Measurements from ENCODE around the gene OCRL.

OCRL gene

DNA sequence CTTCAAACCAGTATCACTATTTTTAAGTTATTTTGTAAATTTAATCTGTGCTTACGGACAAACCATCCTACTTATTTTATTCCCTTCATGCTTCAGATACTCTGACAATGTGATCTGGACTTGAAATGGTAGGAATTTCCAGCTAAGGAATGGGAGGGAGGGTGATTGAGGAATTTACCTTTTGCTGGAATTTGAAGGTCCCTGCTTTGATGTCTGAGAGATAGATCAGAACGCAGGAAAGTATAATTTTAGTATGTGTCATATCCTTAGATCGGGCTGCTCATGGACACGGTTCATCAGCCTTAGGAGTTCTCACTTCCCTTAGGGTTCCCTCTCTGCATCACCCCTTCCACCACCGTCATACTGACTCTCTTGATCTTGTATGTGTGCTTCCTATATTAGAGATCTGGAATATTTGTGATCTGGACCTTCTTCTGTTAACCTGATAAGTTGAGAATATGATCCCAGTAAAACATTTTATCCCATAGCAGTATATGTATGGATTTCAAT lies 16.8 kb downstream of the OCRL start:
- H3K9me3 ChIP-seq (ENCODE audit: control insufficient read depth, low read length): no peaks in the 10 kb centered on the region
- no peak overlapping the region for H3K4me3 ChIP-seq (ENCODE audit: insufficient read depth in 1 of 2, low read depth in 1 of 2, low read length in 2 of 2)
- no peak overlapping the region for H3K14ac ChIP-seq (ENCODE audit: low read length in 2 of 2)
- peaks cover 0 to 12% of the 10 kb centered on the region in 2 experiments for H3K27me3 ChIP-seq (ENCODE audit: control insufficient read depth in 1 of 2, insufficient read depth in 1 of 2, low read length in 2 of 2)
- no peak overlapping the region for H3K4me2 ChIP-seq (ENCODE audit: low read length, poor library complexity, severe bottlenecking)
- no peak overlapping the region for H4K8ac ChIP-seq (ENCODE audit: low read length)
- H4K91ac ChIP-seq (ENCODE audit: low read length): no peak overlapping the region
- no peak overlapping the region for H2BK120ac ChIP-seq (ENCODE audit: low read depth, low read length)
- no peak overlapping the region for H2BK12ac ChIP-seq (ENCODE audit: low read length in 2 of 2)
- no peak overlapping the region for H3K9ac ChIP-seq (ENCODE audit: low read length)
- DNase-seq: no peak
- no peak overlapping the region for H3K4ac ChIP-seq (ENCODE audit: low read depth in 1 of 2, low read length in 2 of 2)
- H3K4me1 ChIP-seq (ENCODE audit: control insufficient read depth, insufficient read depth, low read depth, low read length): no peaks in the 10 kb centered on the region
- no peak overlapping the region for H2AFZ ChIP-seq (ENCODE audit: low read depth, low read length)
- peaks cover 4% of the 10 kb centered on the region for H3K79me1 ChIP-seq (replicated peaks; ENCODE audit: low read length, poor library complexity, severe bottlenecking)
- H3K27ac ChIP-seq (ENCODE audit: low read length, poor library complexity, severe bottlenecking): no peak overlapping the region
- H2AK5ac ChIP-seq (ENCODE audit: low read length, severe bottlenecking): no peak overlapping the region
- 83% methylated on average over 1 of the region's 5 CpGs for WGBS
- H3K23ac ChIP-seq (ENCODE audit: low read length in 2 of 2): no peak overlapping the region
- H3K18ac ChIP-seq (ENCODE audit: low read depth in 1 of 2, low read length in 2 of 2): no peak overlapping the region
- peaks cover 3 to 62% of the 10 kb centered on the region in 2 experiments for H3K36me3 ChIP-seq (ENCODE audit: control insufficient read depth in 1 of 2, insufficient read depth in 2 of 2, low read depth in 1 of 2, low read length in 2 of 2)
- H2BK5ac ChIP-seq (ENCODE audit: low read depth, low read length, poor library complexity, severe bottlenecking): no peak overlapping the region
- H2BK15ac ChIP-seq (ENCODE audit: low read depth, poor library complexity, severe bottlenecking): no peak overlapping the region

- H2BK12ac ChIP-seq (ENCODE audit: low read length in 2 of 2): no peak overlapping the region
- DNase-seq: no peak
- no peak overlapping the region for H3K9ac ChIP-seq (ENCODE audit: low read length)
- H2BK120ac ChIP-seq (ENCODE audit: low read depth, low read length): no peak overlapping the region
- peaks cover 3 to 73% of the 10 kb centered on the region in 2 experiments for H3K36me3 ChIP-seq (ENCODE audit: control insufficient read depth in 1 of 2, insufficient read depth in 2 of 2, low read depth in 1 of 2, low read length in 2 of 2)
- no peak overlapping the region for H2AK5ac ChIP-seq (ENCODE audit: low read length, severe bottlenecking)
- H3K4me1 ChIP-seq (ENCODE audit: control insufficient read depth, insufficient read depth, low read depth, low read length): no peaks in the 10 kb centered on the region
- no peaks in the 10 kb centered on the region for H3K9me3 ChIP-seq (ENCODE audit: control insufficient read depth, low read length)
- no peak overlapping the region for H4K8ac ChIP-seq (ENCODE audit: low read length)
- H3K27ac ChIP-seq (ENCODE audit: low read length, poor library complexity, severe bottlenecking): no peak overlapping the region
- WGBS: no CpG with 5 or more reads among the region's 1 CpG
- H3K18ac ChIP-seq (ENCODE audit: low read depth in 1 of 2, low read length in 2 of 2): no peak overlapping the region
- H3K4me3 ChIP-seq (ENCODE audit: insufficient read depth in 1 of 2, low read depth in 1 of 2, low read length in 2 of 2): no peak overlapping the region
- no peak overlapping the region for H3K4me2 ChIP-seq (ENCODE audit: low read length, poor library complexity, severe bottlenecking)
- H3K23ac ChIP-seq (ENCODE audit: low read length in 2 of 2): no peak overlapping the region
- no peak overlapping the region for H3K4ac ChIP-seq (ENCODE audit: low read depth in 1 of 2, low read length in 2 of 2)
- no peak overlapping the region for H2BK5ac ChIP-seq (ENCODE audit: low read depth, low read length, poor library complexity, severe bottlenecking)
- H3K27me3 ChIP-seq (ENCODE audit: control insufficient read depth in 1 of 2, insufficient read depth in 1 of 2, low read length in 2 of 2): peaks cover 0 to 7% of the 10 kb centered on the region in 2 experiments
- H3K79me1 ChIP-seq (replicated peaks; ENCODE audit: low read length, poor library complexity, severe bottlenecking): peaks cover 2% of the 10 kb centered on the region
- H2AFZ ChIP-seq (ENCODE audit: low read depth, low read length): no peak overlapping the region
- H4K91ac ChIP-seq (ENCODE audit: low read length): no peak overlapping the region
- no peak overlapping the region for H3K14ac ChIP-seq (ENCODE audit: low read length in 2 of 2)
- no peak overlapping the region for H2BK15ac ChIP-seq (ENCODE audit: low read depth, poor library complexity, severe bottlenecking)
These were observed 17.9 kb downstream of the OCRL start for GRCh38 chrX:129557844-129558480.

DNA sequence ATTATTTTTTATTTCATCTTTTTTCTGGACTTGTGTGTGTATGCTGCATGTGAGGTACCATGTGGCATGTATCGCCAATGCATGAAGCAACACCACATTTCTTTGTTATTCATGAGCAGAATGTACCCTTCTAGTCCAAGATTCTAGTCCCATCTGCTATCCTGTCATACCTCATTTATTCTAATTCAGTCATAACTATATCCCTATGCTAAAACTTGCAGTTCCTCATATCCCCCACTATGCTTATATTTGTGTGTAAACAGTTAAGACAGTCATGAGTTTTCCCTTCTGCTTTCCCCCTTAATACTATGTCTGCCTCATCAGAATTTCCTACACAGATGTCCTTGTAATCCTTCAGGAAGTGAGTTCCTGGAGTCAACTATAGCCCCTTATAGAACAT lies 19.7 kb downstream of the OCRL start:
- Histone ChIP-seq H4K91ac (ENCODE audit: low read length) (no peak overlapping the region), H2BK5ac (ENCODE audit: low read depth, low read length, poor library complexity, severe bottlenecking) (no peak overlapping the region), H2BK120ac (ENCODE audit: low read depth, low read length) (no peak overlapping the region), H2AFZ (ENCODE audit: low read depth, low read length) (no peak overlapping the region), H3K14ac (ENCODE audit: low read length in 2 of 2) (no peak overlapping the region), H3K9ac (ENCODE audit: low read length) (no peak overlapping the region), H3K18ac (ENCODE audit: low read depth in 1 of 2, low read length in 2 of 2) (no peak overlapping the region), H3K23ac (ENCODE audit: low read length in 2 of 2) (no peak overlapping the region), H3K27me3 (ENCODE audit: control insufficient read depth in 1 of 2, insufficient read depth in 1 of 2, low read length in 2 of 2) (peaks cover 0 to 7% of the 10 kb centered on the region in 2 experiments), H4K8ac (ENCODE audit: low read length) (no peak overlapping the region), H2BK12ac (ENCODE audit: low read length in 2 of 2) (no peak overlapping the region), H3K9me3 (ENCODE audit: control insufficient read depth, low read length) (no peaks in the 10 kb centered on the region), H3K4me2 (ENCODE audit: low read length, poor library complexity, severe bottlenecking) (no peak overlapping the region), H2BK15ac (ENCODE audit: low read depth, poor library complexity, severe bottlenecking) (no peak overlapping the region), H3K36me3 (ENCODE audit: control insufficient read depth in 1 of 2, insufficient read depth in 2 of 2, low read depth in 1 of 2, low read length in 2 of 2) (peaks cover 3 to 75% of the 10 kb centered on the region in 2 experiments), H3K4me3 (ENCODE audit: insufficient read depth in 1 of 2, low read depth in 1 of 2, low read length in 2 of 2) (no peak overlapping the region), H3K79me1 (replicated peaks; ENCODE audit: low read length, poor library complexity, severe bottlenecking) (no peaks in the 10 kb centered on the region), H3K27ac (ENCODE audit: low read length, poor library complexity, severe bottlenecking) (no peak overlapping the region), H3K4me1 (ENCODE audit: control insufficient read depth, insufficient read depth, low read depth, low read length) (no peaks in the 10 kb centered on the region), H2AK5ac (ENCODE audit: low read length, severe bottlenecking) (no peak overlapping the region), H3K4ac (ENCODE audit: low read depth in 1 of 2, low read length in 2 of 2) (no peak overlapping the region)
- no CpG with 5 or more reads among the region's 1 CpG for WGBS
- no peak for DNase-seq

GRCh38 chrX:129561453-129561852 lies 21.4 kb downstream of the OCRL start:
- no peaks in the 10 kb centered on the region for H3K79me1 ChIP-seq (replicated peaks; ENCODE audit: low read length, poor library complexity, severe bottlenecking)
- no peak overlapping the region for H3K4ac ChIP-seq (ENCODE audit: low read depth in 1 of 2, low read length in 2 of 2)
- 100% methylated on average over 3 of the region's 3 CpGs for WGBS
- no peak overlapping the region for H3K14ac ChIP-seq (ENCODE audit: low read length in 2 of 2)
- H2BK15ac ChIP-seq (ENCODE audit: low read depth, poor library complexity, severe bottlenecking): no peak overlapping the region
- no peak for DNase-seq
- H3K9me3 ChIP-seq (ENCODE audit: control insufficient read depth, low read length): no peaks in the 10 kb centered on the region
- H3K18ac ChIP-seq (ENCODE audit: low read depth in 1 of 2, low read length in 2 of 2): no peak overlapping the region
- no peak overlapping the region for H3K9ac ChIP-seq (ENCODE audit: low read length)
- no peak overlapping the region for H2BK5ac ChIP-seq (ENCODE audit: low read depth, low read length, poor library complexity, severe bottlenecking)
- no peak overlapping the region for H3K27ac ChIP-seq (ENCODE audit: low read length, poor library complexity, severe bottlenecking)
- H3K27me3 ChIP-seq (ENCODE audit: control insufficient read depth in 1 of 2, insufficient read depth in 1 of 2, low read length in 2 of 2): peaks cover 0 to 9% of the 10 kb centered on the region in 2 experiments
- H2BK120ac ChIP-seq (ENCODE audit: low read depth, low read length): no peak overlapping the region
- H3K4me2 ChIP-seq (ENCODE audit: low read length, poor library complexity, severe bottlenecking): no peak overlapping the region
- H3K4me1 ChIP-seq (ENCODE audit: control insufficient read depth, insufficient read depth, low read depth, low read length): no peaks in the 10 kb centered on the region
- H2BK12ac ChIP-seq (ENCODE audit: low read length in 2 of 2): no peak overlapping the region
- H3K23ac ChIP-seq (ENCODE audit: low read length in 2 of 2): no peak overlapping the region
- no peak overlapping the region for H3K4me3 ChIP-seq (ENCODE audit: insufficient read depth in 1 of 2, low read depth in 1 of 2, low read length in 2 of 2)
- no peak overlapping the region for H2AFZ ChIP-seq (ENCODE audit: low read depth, low read length)
- no peak overlapping the region for H4K91ac ChIP-seq (ENCODE audit: low read length)
- no peak overlapping the region for H2AK5ac ChIP-seq (ENCODE audit: low read length, severe bottlenecking)
- H3K36me3 ChIP-seq (ENCODE audit: control insufficient read depth in 1 of 2, insufficient read depth in 2 of 2, low read depth in 1 of 2, low read length in 2 of 2): peaks cover 3 to 66% of the 10 kb centered on the region in 2 experiments
- no peak overlapping the region for H4K8ac ChIP-seq (ENCODE audit: low read length)

All from mesenchymal stem cell (in vitro differentiated cells and primary cell).